ENCODE results near the gene TRABD2B. TPM values are rescaled to one million over a fixed set of nuclear protein-coding genes. Genes with fewer than 3 reads are reported as not detected.

TRABD2B gene
- total RNA-seq, 4 donors from 2014 or later: 0.16 to 1.5 (median 0.55) TPM

- TF ChIP-seq CTCF (IDR thresholded peaks at IDR 0.05; ENCODE audit: low read depth): no peak
Measured at GRCh38 chr1:47713975-47714767, 283.0 kb downstream of the TRABD2B start.

- no peak for TF ChIP-seq CTCF (IDR thresholded peaks at IDR 0.05; ENCODE audit: low read depth)
Measured at GRCh38 chr1:47713333-47713953, 283.7 kb downstream of the TRABD2B start.

GRCh38 chr1:47712596-47713299 lies 284.4 kb downstream of the TRABD2B start:
- no peak for TF ChIP-seq CTCF (IDR thresholded peaks at IDR 0.05; ENCODE audit: low read depth)

- TF ChIP-seq CTCF (IDR thresholded peaks at IDR 0.05; ENCODE audit: low read depth): no peak
Measured at GRCh38 chr1:47711848-47712492, 285.2 kb downstream of the TRABD2B start.

GRCh38 chr1:47711184-47711847 lies 285.9 kb downstream of the TRABD2B start:
- TF ChIP-seq CTCF (IDR thresholded peaks at IDR 0.05; ENCODE audit: low read depth): no peak

Other genes with a start within 250 kb of the TRABD2B start
- not detected for gene SLC5A9, start 225.3 kb upstream of the TRABD2B start, total RNA-seq